ENCODE results near the gene CD55.

CD55 gene

GRCh38 chr1:207330011-207330710, 8.7 kb downstream of the CD55 start:
- DNase-seq = no peak

- peak in 1 of 2 donors; percentile 13 for DNase-seq
Measured at GRCh38 chr1:207331354-207332313, 10.2 kb downstream of the CD55 start.

GRCh38 chr1:207333009-207333600, 11.6 kb downstream of the CD55 start:
- no peak for DNase-seq

- no peak for DNase-seq
Measured at GRCh38 chr1:207333620-207334019, 12.1 kb downstream of the CD55 start.

- no peak for DNase-seq
Measured at GRCh38 chr1:207334337-207334736, 12.9 kb downstream of the CD55 start.

- DNase-seq = no peak
Measured at GRCh38 chr1:207335138-207335537, 13.7 kb downstream of the CD55 start.

GRCh38 chr1:207335695-207336363, 14.4 kb downstream of the CD55 start:
- DNase-seq = peak; percentile 90 to 99

GRCh38 chr1:207336559-207337467, 15.3 kb downstream of the CD55 start:
- DNase-seq = peak; percentile 30 to 31

- DNase-seq = no peak
Measured at GRCh38 chr1:207342332-207342731, 20.9 kb downstream of the CD55 start.

GRCh38 chr1:207343675-207344074, 22.2 kb downstream of the CD55 start:
- no peak for DNase-seq

GRCh38 chr1:207344221-207344620, 22.7 kb downstream of the CD55 start:
- DNase-seq = no peak

- DNase-seq = no peak
Measured at GRCh38 chr1:207345644-207346477, 24.4 kb downstream of the CD55 start.

- no peak for DNase-seq
Measured at GRCh38 chr1:207346513-207346912, 25.0 kb downstream of the CD55 start.

- DNase-seq = no peak
Measured at GRCh38 chr1:207349979-207350378, 28.5 kb downstream of the CD55 start.

- DNase-seq = no peak
Measured at GRCh38 chr1:207352554-207352953, 31.1 kb downstream of the CD55 start.

GRCh38 chr1:207355060-207355459, 33.6 kb downstream of the CD55 start:
- DNase-seq = no peak

GRCh38 chr1:207355513-207356295, 34.2 kb downstream of the CD55 start:
- no peak for DNase-seq

GRCh38 chr1:207361029-207361428, 39.6 kb downstream of the CD55 start:
- DNase-seq = no peak

GRCh38 chr1:207361889-207362288, 40.4 kb downstream of the CD55 start:
- peak; percentile 43 to 71 for DNase-seq

Measured in inflammatory macrophage (primary cell).